Suprapubic skin (tissue), 3 donors: ENCODE measurements around the gene SLAMF7.

Experiments
- POLR2AphosphoS5 ChIP-seq, 3 donors: sonication (generic); formaldehyde crosslinking; IDR thresholded peaks; one replicate each; pipeline ENCODE4 v1.6.1; 2017; ENCODE audit warnings: antibody characterized with exemption in 3 of 3
- TF ChIP-seq, protein P1 (sequence below), 2 donors: fragments of 200-600 bp in 1 of 2; fragments of 450-650 bp in 1 of 2; sonication (generic) in 1 of 2; IDR thresholded peaks; one replicate each; pipeline ENCODE4 v1.5.1; 2016 to 2019; ENCODE audit warnings: antibody characterized with exemption in 2 of 2, mild to moderate bottlenecking in 1 of 2, moderate library complexity in 1 of 2

DNA sequence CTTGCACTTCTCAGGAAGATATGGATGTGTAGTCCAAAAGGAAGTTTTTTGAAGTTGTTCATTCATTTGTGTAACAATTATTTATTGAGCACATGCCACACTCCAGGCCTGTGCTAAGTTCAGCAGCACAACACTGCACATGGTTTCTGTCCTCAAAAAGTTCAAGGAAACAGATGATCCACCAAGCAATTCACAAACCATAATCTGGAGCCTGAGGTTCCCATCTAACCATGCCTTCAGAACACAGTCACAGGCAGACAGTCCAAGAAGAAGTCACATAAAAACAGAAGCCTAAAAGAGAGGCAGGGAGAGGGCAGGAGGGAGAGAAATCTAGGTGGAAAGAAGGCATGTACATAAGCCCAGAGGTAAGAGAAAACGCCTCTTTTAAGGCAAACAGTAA is 29.3 kb upstream of the SLAMF7 start:
- TF ChIP-seq, protein P1, sequence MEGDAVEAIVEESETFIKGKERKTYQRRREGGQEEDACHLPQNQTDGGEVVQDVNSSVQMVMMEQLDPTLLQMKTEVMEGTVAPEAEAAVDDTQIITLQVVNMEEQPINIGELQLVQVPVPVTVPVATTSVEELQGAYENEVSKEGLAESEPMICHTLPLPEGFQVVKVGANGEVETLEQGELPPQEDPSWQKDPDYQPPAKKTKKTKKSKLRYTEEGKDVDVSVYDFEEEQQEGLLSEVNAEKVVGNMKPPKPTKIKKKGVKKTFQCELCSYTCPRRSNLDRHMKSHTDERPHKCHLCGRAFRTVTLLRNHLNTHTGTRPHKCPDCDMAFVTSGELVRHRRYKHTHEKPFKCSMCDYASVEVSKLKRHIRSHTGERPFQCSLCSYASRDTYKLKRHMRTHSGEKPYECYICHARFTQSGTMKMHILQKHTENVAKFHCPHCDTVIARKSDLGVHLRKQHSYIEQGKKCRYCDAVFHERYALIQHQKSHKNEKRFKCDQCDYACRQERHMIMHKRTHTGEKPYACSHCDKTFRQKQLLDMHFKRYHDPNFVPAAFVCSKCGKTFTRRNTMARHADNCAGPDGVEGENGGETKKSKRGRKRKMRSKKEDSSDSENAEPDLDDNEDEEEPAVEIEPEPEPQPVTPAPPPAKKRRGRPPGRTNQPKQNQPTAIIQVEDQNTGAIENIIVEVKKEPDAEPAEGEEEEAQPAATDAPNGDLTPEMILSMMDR (IDR thresholded peaks at IDR 0.05), result no peak
- no peak for TF ChIP-seq POLR2AphosphoS5 (IDR thresholded peaks at IDR 0.05)
